Gastroesophageal sphincter (tissue), 3 donors: ENCODE measurements around the gene SLF1.

Experiments
- EP300 ChIP-seq: sonication (generic); formaldehyde crosslinking; IDR thresholded peaks from one replicate; pipeline ENCODE4 v1.6.1; 2017; ENCODE audit warnings: antibody characterized with exemption, mild to moderate bottlenecking
- POLR2A ChIP-seq, 2 donors: fragments of 450-650 bp; IDR thresholded peaks; one replicate each; pipeline ENCODE4 v1.6.1; 2017; ENCODE audit warnings: antibody characterized with exemption in 2 of 2, mild to moderate bottlenecking in 2 of 2, moderate library complexity in 1 of 2
- POLR2AphosphoS5 ChIP-seq: sonication (generic); formaldehyde crosslinking; IDR thresholded peaks from one replicate; pipeline ENCODE4 v1.6.1; 2017; ENCODE audit warnings: antibody characterized with exemption
- TF ChIP-seq, protein P1 (sequence below), 4 experiments: fragments of 200-600 bp in 2 of 4; fragments of 450-650 bp in 2 of 4; sonication (generic) in 1 of 4; IDR thresholded peaks; one replicate each; pipeline ENCODE4 v1.5.1; 2017 to 2019; ENCODE audit warnings: antibody characterized with exemption in 4 of 4, mild to moderate bottlenecking in 2 of 4, moderate library complexity in 2 of 4

DNA sequence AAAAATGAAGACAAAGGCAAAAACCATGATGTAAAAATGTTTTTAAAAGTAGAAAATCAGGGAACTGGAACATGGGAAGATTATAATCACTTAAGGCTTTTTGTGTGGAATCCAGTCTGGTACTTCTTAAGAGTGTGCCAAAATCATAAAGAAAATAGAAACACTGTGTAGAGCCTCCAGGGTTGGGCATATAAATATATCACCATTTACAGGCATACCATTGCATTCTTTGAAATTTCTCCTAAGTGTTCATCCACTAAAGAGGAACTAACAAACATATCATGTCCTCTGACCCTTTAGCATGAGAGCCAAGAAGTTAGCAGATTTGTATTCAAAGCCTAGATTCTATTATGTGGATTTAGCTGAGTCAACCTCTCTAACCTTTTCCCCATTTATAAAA lies 93.3 kb downstream of the SLF1 start:
- TF ChIP-seq POLR2AphosphoS5 (no peak), POLR2A (IDR thresholded peaks at IDR 0.05) (no peak), EP300 (no peak)
- TF ChIP-seq, protein P1, sequence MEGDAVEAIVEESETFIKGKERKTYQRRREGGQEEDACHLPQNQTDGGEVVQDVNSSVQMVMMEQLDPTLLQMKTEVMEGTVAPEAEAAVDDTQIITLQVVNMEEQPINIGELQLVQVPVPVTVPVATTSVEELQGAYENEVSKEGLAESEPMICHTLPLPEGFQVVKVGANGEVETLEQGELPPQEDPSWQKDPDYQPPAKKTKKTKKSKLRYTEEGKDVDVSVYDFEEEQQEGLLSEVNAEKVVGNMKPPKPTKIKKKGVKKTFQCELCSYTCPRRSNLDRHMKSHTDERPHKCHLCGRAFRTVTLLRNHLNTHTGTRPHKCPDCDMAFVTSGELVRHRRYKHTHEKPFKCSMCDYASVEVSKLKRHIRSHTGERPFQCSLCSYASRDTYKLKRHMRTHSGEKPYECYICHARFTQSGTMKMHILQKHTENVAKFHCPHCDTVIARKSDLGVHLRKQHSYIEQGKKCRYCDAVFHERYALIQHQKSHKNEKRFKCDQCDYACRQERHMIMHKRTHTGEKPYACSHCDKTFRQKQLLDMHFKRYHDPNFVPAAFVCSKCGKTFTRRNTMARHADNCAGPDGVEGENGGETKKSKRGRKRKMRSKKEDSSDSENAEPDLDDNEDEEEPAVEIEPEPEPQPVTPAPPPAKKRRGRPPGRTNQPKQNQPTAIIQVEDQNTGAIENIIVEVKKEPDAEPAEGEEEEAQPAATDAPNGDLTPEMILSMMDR (IDR thresholded peaks at IDR 0.05): no peak
